HG03565 (cell line): Measurements from ENCODE around the gene EVA1C.
"Not testable (repeated sequence)": the region's sequence is repeated elsewhere in the genome, so short reads cannot be mapped to it uniquely, and the experiment has no call there.

Experiments
- ATAC-seq: cut with Tn5 transposase; IDR thresholded peaks from one replicate; pipeline ENCODE4 v1.9.1; 2021; ENCODE audit warnings: mild to moderate bottlenecking, moderate library complexity; ENCODE audit not compliant: unreplicated experiment

Gene EVA1C, protein sequence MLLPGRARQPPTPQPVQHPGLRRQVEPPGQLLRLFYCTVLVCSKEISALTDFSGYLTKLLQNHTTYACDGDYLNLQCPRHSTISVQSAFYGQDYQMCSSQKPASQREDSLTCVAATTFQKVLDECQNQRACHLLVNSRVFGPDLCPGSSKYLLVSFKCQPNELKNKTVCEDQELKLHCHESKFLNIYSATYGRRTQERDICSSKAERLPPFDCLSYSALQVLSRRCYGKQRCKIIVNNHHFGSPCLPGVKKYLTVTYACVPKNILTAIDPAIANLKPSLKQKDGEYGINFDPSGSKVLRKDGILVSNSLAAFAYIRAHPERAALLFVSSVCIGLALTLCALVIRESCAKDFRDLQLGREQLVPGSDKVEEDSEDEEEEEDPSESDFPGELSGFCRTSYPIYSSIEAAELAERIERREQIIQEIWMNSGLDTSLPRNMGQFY

DNA sequence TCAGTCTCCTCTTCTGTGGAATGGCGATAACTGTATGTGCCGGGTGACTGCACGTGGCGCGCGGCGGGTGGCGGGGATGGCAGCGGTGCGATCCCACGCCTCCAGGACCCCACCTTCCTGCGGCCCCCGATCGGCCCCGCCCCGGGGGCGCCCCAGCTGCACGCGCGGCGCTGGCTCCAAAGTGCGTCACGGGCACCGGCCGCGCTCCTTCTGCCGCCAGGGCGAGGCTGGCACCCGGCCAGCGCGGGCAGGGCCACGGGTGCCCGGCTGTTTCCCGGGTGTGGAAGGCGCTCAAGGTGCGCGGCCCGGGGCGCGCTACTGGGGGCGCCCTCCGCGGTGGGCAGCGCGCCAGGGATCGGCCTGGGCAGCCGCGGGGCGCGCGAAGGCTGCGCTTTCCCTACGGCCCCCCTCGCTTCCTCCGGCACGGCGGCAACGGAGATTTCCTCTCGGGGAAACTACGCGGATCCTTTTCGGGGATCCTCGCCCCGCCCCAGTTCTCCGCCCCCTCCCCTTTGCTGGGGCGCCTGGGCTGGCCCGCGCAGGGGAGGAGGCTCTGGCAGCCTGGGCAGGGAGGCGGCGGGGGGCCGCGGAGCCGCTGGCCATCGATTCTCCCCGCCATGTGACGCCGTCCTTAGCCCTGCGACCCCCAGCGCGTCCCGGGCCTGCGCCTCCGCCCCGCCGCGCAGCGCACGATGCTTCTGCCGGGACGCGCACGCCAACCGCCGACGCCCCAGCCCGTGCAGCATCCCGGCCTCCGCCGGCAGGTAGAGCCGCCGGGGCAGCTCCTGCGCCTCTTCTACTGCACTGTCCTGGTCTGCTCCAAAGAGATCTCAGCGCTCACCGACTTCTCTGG, at the start of gene EVA1C:
Gene EVA1C, plus strand, starts transcription at position 545 of the 853 bp plus-strand sequence. Its CDS starts 148 bp downstream, at position 693.
- no peak for ATAC-seq

DNA sequence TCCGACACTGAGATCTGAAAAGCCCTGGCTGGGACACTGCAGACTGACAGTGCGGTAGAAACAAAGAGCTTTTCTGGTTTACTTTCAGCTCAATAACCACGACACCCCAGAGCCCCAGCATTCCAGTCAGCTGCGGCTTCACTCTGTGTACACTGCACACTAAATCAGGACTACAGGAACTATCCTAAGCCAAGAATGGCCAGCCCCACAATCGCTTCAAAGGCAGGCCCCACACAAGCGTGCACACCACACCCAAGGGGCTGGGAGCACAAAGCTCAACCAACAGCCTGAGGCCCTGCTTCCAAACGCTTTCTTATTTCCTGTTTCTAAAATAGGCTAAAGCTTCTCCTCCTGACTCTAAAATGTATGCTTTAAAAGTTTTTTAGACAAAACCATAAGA, 48.1 kb upstream of the EVA1C start:
- no peak for ATAC-seq

DNA sequence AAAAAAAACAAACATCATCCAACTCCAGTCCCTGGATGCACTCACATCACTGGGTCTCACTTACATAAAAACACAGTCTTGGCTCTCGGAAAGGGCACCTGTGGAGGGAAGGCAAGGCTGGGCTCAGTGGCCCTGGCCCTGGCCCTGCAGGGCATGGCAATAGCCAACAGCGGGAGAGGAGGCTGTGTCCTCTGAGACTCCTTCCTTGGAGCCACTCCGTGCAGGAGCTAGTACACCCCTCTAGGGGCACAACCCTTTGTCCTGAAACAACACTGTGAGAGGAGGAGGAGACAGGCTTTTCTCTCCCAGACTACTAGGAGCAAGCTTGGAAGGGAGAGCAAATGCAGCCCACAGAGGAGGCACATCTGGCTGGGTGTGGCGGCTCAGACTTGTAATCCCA, 47.7 kb upstream of the EVA1C start:
- ATAC-seq = no peak

DNA sequence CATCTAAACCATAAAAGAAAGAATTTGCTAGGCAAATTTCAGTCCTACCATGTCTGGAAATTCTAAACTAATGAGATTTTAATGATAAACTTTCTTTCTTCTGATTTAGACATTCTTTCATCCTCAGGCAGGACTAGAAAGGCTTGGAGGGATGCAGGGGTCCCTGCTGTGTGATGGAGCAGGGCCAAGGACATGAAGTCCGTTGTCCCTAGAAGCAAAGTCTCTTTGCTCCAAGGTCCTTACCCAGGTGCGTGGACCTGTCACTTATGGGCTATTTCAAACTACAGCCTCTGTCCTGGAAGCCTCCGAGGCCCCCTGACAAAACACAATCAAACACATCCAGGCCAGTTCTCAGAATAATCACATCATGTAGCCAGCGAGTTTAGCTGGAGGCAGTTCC, 46.3 kb upstream of the EVA1C start:
- no peak for ATAC-seq

DNA sequence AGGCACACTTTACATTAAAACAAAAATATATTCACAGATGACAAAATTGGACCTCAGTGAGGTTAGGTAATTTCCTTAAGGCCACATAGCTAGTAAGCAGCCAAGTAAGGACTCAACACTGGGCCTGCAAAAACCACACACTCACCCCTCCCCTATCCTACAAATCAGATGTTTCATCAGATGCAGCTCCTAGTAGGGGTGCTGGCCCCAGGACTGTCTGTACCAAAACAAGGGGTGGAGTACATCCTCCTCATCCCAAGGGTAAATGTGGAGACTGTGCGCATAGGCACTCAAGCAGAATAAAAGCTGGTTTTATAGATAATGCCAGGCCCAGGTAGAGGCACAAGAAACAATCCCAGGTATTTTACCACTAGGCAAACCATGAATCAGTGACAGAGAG, 45.3 kb upstream of the EVA1C start:
- ATAC-seq = no peak

DNA sequence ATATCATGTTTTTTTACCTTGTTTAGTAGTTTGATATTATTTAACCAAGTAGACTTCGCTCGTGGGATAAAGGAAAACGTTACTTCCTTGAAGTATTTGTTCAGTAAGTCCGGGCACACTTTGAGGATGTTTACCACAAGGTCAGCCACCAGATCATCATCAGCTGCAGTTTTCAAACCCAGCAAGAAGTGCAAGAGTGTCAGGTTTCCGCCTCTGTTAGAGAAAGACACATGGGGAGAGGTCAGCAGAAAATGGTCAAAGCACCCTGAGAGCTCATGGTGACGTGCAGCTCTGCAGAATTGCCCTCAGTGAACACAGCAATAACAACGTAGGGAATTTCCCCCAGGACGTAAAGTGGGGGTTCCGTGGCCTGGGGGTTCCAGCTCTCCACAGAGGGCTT, 44.1 kb upstream of the EVA1C start:
- no peak for ATAC-seq

DNA sequence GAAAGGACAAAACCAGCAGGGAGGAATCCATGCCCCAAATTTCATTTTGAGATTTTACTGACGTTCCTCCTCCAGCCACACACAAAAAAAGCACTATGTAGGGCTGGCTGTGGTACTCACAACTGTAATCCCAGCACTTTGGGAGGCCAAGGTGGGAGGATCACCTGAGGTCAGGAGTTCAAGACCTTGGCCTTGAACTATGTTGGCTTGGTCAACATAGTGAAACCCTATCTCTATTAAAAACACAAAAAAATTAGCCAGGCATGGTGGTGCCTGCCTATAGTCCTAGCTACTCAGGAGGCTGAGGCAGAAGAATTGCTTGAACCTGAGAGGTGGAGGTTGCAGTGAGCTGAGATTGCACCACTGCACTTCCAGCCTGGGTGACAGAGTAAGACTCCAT, 43.5 kb upstream of the EVA1C start:
- ATAC-seq = not testable (repeated sequence)

DNA sequence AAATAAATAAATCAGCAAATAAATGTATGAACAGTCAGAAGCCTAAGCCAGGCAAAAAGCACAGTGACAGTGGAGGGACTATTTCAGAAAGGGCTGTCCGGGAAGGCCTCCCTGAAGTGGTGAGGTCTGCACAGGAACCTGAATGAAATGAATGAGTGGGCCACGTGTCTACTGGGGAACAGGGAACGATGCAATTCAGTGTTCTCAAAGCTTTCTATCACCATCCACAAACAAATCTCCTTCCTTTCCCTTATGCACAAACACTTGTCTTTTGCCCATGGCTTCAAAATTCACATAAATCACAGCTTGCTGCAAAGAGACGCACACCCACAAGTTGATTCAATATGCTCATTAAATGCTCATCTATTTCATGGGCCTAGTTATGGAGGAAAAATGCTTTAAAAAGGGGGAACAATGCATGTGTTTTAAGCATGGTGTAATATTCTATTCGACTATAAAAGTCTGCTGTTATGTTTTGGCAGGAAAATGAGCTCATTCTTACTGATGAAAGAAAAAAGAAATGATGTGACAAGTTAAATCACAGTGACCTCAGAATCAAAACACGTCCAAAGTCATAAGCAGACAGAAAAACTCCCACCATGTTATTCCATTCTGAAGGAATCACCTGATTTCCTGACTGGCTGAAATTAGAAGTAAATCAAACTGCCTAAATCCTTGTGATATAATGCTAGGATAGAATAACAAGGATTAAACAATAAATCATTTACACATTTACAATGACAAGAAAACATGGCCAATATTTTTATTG, 41.3 kb upstream of the EVA1C start:
- no peak for ATAC-seq

DNA sequence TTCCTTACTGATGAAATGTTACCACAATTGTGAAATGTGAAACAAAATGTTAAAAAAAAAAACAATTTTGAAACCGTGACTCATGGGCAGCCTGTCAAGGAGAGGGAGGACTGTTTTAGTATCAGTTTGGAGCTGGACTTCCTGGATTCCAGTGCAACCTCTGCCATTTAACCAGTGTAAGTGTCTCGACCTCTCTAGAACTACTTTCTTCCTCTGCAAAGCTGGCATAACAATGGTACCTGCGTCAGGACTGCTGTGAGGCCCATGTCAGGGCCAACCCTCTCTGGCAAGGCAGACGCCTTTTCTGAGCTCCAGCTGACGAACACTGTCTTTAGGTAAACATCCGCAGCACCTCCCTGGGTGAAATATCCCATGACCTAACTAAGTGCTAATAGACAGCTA, 40.6 kb upstream of the EVA1C start:
- ATAC-seq = no peak

DNA sequence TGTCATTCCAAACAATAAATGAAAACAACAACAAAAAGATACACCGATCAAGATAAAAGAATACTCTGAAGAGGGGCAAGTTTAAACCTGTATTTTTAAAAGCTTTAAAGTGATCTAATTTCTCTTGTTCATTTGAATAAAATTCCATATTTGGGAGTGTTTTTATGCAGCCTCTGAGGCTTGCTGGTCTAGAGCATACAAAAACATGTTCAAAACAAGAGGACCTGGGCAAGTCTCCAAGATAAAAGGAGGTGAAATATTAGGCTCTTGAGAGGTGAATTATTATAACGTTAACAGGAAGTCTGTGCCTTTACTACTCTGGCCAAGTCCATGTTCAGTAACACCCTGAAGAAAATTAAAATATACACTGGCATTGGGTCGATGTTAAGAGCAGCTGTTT, 39.8 kb upstream of the EVA1C start:
- ATAC-seq = no peak

DNA sequence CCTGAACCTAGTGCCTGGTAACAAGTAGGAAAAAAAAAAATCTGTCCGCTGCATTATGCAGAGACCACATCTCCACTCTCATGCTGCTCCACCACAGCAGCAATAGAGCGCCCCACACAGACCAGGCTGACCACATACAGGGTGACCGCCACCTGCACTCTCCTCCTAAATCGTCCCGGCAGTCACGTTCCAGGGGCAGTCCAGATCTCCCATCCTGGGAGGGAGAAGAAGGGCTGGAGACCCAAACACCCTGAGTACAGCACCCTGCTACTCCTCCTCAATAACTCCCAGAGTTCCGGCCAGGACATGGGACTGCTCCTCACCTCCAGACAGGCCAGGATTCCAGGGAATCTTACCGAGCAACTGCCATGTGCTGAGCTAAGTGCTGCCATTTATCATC, 35.0 kb upstream of the EVA1C start:
- no peak for ATAC-seq

DNA sequence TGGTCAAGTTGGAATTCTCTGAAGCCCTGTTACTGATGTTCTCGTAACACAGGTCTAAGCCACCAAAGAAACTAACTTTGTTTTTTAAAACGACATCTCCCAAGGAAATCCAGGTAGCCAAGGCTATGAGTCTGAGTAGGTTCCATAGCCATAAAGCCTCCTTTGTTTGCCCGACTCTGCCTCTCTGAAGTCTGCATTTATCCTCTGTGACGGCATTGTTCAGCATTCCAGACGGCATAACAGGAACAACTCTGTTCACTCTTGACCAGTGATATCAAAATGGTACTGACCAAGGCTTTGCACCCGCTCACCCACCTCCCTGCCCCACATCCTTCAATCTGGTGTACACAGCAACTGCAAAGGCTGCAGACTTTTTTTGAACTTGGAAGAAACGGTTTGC, 34.5 kb upstream of the EVA1C start:
- no peak for ATAC-seq

DNA sequence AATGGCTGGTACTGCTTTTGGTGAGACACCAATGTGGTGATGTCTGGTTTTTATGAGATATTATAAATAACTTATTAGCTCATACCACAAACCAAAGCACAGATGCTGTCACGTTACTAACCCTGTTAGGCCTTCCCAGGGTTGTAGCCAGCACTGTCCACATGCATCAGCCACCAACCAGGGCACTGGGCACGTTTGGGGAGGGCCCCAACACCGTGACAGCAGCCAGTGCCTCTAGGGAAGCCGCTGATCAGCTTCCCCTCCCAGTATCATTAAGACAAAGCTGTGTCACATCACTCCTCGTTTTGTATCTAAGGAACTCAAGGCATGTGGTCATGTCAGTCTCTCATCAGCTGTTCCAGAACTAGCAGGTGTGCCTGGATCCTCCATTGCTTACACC, 33.5 kb upstream of the EVA1C start:
- ATAC-seq = no peak

DNA sequence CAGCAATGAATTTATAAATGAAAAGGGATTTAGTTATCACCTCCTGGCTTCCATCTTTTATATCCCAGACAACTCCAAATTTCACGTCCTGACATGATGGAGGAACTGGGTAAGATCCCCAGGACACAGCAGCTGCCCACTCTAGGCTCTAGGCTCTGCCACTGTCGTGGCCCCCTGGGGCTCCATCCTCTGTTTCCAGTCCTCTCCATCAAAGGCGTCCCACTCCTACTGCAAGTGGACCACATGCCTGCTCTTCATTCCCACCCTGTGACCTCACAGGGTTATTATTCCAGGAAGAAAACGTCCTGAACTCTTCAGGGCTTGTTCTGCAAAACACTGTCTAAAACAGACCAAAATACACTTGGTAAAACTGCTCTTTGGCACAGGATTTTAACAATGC, 31.6 kb upstream of the EVA1C start:
- no peak for ATAC-seq

DNA sequence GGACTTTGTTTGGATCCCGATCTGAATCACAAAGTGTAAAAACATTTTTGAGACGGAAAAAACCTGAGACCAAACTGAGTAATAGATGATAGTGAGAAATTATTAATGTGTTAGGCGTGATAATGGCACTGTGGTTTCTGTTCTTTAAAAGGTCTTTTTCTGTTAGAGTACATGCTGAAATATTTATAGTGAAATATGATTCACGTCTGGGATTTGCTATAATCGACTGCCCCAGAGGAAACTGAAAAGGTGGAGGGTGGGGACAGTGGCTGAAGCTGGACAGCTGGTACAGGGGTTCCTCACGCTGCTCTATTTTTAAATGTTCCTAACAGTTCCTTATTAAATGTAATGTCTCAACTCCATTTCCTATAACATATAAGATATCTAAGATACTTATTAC, 30.9 kb upstream of the EVA1C start:
- ATAC-seq = no peak

DNA sequence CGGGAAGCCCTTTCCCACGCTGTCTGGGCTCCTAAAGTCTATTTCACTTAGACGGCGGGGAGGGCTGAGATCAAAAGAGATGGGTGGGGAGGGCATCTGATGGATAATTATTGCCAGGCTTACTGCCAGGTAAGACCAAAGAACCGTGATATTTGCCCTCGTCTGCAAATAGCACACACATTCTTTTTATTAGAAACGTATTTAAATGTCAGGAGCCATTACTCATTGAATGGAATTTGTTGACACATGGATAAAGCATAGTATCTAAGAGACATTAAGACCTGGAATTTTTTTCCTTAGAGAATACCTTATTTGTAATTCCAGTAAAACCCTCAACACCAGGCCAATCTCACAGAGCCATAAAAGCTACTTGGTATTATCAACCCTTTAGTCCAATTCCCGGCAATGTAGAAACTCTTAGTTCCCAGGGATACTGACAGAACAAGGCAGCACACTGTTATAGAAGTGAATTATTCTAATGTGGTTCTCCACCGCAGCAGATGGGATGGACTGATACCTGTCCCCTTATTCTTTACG, 30.3 kb upstream of the EVA1C start:
- no peak for ATAC-seq

DNA sequence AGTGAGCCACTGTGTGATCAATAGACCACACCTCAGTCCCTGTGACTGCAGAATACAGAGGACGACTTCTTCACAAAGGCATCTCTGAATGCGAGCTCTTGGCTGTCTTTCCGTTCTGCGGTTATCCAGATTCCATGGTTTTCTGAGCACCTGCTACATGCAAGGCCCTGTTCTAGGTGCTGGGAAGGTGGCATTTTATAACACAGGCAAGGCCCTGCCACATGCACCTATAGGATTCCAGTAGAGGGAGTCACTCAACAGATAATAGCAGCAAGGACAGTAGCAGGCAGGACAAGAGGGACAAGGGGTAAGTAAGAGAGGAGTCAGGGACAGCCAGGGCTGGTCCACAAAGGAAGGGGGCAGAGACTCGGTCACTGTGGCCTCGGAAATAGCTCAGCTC, 28.7 kb upstream of the EVA1C start:
- no peak for ATAC-seq

DNA sequence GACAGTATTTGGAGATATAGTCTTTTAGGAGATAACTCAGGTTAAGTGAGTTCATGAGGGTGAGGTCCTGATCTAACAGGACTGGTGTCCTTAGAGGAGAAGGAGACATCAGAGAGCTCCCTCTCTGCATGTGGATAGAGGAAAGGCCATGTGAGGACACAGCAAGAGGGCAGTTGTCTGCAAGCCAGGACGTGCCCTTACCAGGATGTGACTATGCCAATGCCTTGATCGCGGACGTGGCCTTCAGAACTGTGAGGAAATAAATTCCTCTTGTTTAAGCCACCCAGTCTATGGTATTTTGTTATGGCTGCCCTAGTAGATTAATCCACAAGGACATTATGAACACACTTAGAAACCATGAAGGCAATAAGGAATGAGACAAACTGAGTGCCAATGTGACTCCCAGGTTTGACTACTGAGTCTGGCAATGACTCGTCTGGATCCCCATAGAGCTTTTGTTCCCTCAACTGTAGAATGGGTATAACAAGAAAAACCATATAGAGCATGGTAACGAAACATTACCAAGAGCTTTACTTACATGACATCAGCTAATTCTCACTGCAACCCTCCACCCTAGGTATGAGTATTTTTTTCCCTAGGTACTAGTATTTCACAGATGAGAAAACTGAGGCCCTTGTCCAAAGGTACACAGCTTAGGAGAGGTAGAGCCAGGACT, 26.2 kb upstream of the EVA1C start:
- ATAC-seq = no peak

DNA sequence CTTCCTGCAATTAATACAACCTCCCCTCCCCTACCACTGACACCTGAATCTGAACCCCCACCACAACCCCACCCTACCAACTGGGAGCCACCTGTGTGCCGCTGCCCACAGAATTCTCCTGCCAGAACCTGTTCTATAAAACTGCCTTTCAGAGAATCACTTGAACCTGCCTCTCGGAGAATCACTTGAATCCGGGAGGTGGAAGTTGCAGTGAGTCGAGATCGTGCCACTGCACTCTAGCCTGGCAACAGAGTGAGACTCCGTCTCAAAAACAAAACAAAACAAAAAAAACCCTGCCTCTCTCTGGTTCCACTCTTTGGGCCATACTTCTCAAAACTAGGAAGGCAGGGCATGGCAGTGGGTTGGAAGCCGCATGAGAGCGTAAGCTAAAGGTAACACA, 25.4 kb upstream of the EVA1C start:
- ATAC-seq = no peak

DNA sequence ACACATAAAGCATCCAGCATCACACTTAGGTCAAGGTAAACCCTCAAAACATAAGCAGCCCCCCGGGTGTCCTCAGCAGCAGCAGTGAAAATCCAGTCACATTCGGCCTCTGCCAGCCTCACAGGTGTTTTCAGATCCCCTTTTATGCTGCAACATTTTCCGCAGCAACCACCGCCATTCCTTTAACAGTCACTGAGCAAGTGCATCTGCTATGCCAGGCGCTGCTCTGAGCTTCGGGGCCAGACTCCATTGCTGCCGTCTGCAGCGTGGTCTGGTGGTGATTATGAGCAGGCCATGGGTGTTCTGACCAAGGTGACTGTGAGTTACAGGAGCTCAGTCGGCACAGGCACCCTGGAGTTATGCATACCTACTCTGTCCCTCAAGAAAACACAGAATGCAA, 24.2 kb upstream of the EVA1C start:
- no peak for ATAC-seq
